GM19324 (cell line): ENCODE results near the gene SLC29A3.

ENCODE experiments used
- ATAC-seq: cut with Tn5 transposase; IDR thresholded peaks from one replicate; pipeline ENCODE4 v1.9.1; 2021; ENCODE audit warnings: mild to moderate bottlenecking, moderate library complexity; ENCODE audit not compliant: unreplicated experiment, low FRiP score

Gene SLC29A3

GRCh38 chr10:71388583-71389310, 69.7 kb downstream of the SLC29A3 start:
- ATAC-seq: no peak

GRCh38 chr10:71389768-71390460, 70.9 kb downstream of the SLC29A3 start:
- no peak for ATAC-seq

DNA sequence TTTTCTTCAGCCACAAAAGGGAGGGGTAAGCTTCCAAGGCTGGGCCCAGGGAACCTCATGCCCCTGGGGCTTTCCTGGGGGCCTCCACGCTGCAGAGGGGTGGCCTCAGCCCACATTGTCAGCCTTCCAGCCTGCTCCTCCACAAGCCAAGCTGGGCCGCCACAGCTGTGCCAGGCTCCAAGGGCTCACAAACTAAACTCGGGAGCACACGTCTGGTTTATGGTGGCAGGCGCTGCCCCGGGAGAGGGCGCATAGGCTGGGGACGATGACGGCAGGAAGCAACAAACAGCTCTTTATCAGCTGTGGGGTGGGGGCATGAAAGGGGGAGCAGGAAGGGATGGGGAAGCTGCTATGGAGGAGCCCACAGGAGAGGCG, 71.4 kb downstream of the SLC29A3 start:
- ATAC-seq: no peak

DNA sequence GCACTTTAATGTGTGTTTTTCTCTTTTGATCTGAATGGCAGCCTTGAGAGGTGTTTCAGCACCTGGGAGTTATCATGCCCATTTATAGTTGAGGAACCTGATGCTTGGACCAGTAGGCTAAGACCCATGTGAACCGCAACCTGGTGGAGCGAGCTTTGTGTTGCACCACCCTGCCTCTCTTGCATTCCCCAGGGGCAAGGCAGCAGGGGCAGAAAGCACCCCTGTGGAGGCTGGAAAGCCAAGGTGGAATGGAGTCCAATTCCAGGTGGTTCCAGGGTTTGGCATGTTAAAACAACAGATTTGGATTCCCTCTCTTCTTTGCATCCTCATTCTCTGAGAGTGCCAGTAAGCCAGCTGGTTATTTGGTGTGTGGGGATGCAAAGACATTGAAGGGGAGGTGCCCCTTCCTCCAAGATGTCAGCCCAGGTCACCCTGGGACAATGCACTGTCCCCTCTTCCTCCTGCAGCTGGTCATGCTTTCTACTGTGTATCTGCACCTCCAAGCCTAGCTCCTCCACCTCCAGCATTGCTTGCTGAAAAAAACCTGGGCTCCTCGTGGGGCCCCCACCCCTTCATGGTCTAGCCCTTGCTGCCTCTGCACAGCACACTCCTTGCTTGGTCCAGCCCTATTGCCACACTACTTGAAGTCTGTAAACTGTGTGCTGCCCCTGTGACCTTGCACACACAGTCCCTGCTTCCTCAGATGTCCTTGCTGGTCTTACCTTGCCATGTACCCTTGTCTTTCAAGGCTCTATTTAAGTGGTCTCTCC, 72.0 kb downstream of the SLC29A3 start:
- no peak for ATAC-seq

DNA sequence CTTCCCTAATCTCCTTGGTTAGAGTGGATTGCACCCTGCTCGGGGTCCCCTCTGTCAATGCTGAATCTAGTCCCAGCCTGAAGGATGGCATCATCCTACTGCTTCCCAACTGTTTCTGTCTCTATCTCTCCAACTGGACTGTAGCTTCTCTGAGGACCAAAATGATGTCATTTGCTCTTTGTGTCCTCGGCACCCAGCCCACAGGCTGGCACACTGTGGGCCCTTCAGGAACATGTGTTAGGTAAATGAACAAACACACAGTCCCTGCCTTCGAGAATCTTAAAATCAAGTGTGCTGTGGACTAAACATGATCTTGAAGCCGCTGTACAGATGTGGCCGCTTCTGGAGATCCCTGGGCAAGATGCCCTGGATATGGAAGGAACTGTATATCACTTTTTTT, 72.6 kb downstream of the SLC29A3 start:
- no peak for ATAC-seq

GRCh38 chr10:71392292-71392691, 73.2 kb downstream of the SLC29A3 start:
- ATAC-seq: no peak

DNA sequence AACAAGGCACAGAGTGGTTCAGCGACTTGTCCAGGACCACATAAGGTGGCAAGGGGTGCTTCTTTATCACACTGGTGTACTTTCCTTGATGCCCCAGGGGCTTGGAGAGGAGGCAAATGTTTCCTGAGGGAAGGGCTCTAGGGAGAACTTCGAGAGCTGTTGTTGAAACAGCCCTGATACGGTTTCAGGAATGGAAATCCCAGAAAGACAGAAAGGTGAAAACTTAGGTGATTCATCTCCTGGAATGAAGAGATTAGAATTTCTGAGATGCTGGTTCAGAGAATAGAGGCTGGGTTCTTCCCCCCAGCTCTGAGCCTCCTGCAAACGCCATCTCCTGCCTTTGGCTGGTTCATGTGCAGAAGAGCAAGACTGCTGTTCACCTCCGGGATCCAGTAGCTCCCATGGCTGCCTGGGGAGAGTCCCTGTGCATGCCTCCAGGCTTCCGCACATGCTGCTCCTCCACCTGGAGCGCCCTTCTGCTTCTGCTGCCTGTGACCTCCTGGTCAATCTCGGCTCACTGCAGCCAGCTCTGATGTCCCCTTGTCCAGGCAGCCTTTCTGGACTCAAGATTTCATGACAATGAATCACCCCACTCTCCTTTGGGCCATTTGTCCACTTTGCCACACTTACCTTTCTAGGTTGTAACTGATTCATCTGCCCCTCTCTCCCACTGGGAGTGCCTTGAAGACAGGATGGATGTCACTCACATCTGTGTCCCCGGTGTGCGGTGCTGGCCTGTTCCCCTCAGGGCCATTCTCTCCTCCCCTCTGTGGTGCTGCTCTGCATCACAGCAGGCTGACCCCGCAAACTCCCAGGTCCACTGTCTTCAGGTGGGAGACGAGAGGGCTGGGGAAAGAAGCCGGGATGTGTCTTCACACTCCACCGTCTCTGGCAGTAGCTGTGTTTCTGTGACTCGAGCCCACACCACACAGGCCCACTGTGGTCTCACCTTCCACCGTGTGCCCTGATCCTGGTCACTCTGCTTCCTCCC, 74.0 kb downstream of the SLC29A3 start:
- no peak for ATAC-seq

GRCh38 chr10:71393841-71394475, 74.9 kb downstream of the SLC29A3 start:
- no peak for ATAC-seq

DNA sequence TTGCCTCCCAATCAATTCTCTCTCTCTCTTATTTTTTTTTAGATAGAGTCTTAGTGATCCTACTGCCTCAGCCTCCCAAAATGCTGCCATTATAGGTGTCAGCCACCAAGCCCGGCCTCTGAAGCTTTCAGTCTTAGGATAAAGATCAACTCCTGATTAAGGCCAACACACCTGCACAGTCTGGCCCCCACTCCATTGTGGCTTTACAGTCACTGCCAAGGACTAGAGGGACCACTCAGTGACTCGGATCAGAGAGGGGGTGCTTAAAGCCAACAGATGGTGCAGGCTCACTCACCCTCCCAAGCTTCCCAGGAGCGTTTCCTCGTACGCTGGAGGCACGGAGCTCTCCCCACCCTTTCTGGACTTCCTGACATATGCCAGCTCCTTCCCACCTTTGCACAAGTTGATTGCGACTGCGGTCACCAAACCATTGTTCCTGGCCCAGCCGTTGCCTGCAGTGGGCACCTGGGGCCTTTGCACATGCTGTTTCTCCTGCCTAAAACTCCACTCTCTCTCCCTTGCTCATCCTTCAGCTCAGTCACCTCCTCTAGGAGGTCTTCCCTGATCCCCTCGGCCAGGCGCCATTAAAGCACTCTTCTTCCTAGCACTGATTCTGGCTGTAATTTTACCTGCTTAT, 76.0 kb downstream of the SLC29A3 start:
- no peak for ATAC-seq

DNA sequence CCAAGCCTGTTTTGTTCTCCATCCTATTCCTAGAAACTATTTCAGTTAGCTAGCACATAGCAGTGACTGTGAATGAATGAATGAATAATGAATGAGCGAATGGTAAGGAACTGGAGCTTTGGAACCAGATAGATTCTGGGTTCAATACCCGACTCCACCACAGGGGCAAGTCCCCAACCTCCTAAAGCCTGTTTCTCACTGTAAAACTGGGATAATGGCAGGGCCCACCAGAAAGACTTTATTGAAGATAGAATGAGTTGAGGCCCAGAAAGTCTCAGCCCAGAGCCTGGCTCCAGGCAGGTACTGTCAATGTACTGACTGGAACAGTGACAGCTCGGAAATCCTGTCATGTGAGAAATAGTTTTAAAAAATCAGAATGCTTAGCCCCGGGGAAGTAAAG, 76.6 kb downstream of the SLC29A3 start:
- no peak for ATAC-seq

- no peak for ATAC-seq
Observed at GRCh38 chr10:71396084-71396710, 77.1 kb downstream of the SLC29A3 start.

DNA sequence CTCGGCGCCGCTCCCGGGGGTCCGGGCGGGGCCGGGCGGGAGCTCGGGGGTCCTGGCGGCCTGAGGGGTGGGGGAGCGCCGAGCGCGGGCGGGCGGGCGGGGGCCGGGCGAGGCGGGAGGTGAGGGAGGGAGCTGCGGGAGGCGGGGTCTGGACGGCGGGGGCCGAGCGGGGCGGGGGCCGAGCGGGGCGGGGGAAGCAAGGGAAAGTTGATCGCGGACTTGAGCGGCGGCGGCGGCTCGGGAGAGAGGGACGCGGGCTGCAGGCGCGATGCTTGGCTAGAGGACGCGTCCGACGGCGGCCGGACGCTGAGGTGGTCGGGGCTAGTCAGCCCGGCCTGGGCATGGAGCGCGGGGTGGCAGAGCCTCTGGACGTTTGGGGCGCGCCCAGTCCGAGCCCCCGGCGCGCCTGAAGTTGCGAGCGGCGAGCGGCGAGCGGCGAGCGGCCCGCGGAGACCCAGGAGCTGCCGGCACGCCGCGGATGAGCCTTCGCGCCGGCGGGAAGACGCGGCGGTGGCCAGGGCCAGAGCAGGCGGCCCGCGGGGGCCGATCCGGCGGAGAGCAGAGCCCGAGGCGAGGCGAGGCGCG, 77.7 kb downstream of the SLC29A3 start, which contains the start of gene CDH23:
TSS of gene CDH23 (plus strand) at position 210 of the 585 bp plus-strand sequence. CDS start 42,912 bp downstream, outside the sequence.
- ATAC-seq: no peak

GRCh38 chr10:71397296-71398212, 78.5 kb downstream of the SLC29A3 start:
- ATAC-seq: no peak

GRCh38 chr10:71398976-71399375, 79.9 kb downstream of the SLC29A3 start:
- ATAC-seq: no peak

DNA sequence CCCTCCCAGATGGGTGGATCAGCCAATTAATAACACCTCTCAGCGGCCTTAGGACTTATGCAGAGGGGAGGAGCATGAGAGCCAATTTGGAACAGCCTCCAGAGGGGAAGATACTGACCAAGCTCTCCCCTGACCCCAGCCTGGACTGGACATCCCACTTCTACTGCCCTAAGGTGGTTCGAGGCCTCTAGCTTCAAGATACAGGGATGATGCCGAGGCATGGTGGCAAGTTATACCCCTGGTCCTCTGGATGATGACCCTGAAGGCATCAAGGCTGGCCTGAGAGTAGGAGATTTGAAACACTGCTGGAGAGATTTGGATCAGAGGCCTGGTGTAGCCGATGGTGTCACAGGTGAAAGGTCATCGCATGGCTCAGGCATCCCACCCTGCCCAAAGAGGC, 80.9 kb downstream of the SLC29A3 start:
- ATAC-seq: no peak

- ATAC-seq: no peak
Observed at GRCh38 chr10:71401056-71401455, 82.0 kb downstream of the SLC29A3 start.

DNA sequence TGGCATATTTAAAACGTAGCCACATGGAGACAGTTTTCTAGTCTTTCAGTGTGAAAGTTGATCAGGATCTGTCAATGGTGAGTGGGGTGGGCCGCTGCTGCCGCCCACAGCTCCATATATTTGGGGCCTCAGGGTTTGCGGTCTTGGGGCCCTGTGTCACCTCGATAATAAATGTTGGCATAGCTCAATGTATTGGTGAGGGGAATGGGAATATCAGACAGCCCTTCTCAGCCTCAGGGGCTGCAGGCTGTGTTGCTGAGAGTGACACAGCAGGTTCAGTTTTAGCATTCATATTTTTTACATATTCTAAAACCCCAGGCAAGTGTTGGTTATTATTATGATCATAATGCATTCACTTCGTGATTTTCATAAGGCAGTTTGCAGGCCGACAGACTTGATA, 82.9 kb downstream of the SLC29A3 start:
- ATAC-seq: no peak
